Immature natural killer cell (primary cell): ENCODE results near the gene ZNF470. TPM values are rescaled to one million over a fixed set of nuclear protein-coding genes. Genes with fewer than 3 reads are reported as not detected.
A peak's percentile ranks its signal among the peaks of the same experiment; 100 is the strongest.

Source experiments
- DNase-seq, 3 donors: peaks; one replicate each; pipeline ENCODE4 v3.0.0; 2022; ENCODE audit warnings: mixed read lengths in 1 of 3
- H3K27ac Mint-ChIP-seq, 6 donors: one replicate each; pipeline ENCODE4 v1.8.0; 2020; ENCODE audit warnings: mixed read lengths in 6 of 6, mild to moderate bottlenecking in 5 of 6, inconsistent platforms in 4 of 6, moderate library complexity in 3 of 6
- H3K27me3 Mint-ChIP-seq, 3 donors: one replicate each; pipeline ENCODE4 v1.8.0; 2020 to 2021; ENCODE audit warnings: low read depth in 3 of 3, mild to moderate bottlenecking in 3 of 3, mixed read lengths in 3 of 3, moderate library complexity in 3 of 3, inconsistent platforms in 1 of 3
- H3K36me3 Mint-ChIP-seq, 3 donors: one replicate each; pipeline ENCODE4 v1.8.0; 2020; ENCODE audit warnings: mixed read lengths in 3 of 3, inconsistent platforms in 2 of 3, mild to moderate bottlenecking in 2 of 3
- H3K4me1 Mint-ChIP-seq, 2 donors: one replicate each; pipeline ENCODE4 v1.8.0; 2020; ENCODE audit warnings: inconsistent platforms in 2 of 2, mild to moderate bottlenecking in 2 of 2, mixed read lengths in 2 of 2, moderate library complexity in 1 of 2
- H3K4me3 Mint-ChIP-seq, 5 donors: one replicate each; pipeline ENCODE4 v1.8.0; 2020; ENCODE audit warnings: mild to moderate bottlenecking in 5 of 5, mixed read lengths in 5 of 5, inconsistent platforms in 3 of 5, moderate library complexity in 3 of 5
- H3K9me3 Mint-ChIP-seq, 6 donors: one replicate each; pipeline ENCODE4 v1.8.0; 2020; ENCODE audit warnings: mild to moderate bottlenecking in 6 of 6, mixed read lengths in 6 of 6, inconsistent platforms in 4 of 6, moderate library complexity in 3 of 6
- polyA plus RNA-seq, 3 donors: library from polyadenylated mRNA; unstranded; fragments of 300-500 nt; fragmentation: Illumina TruSeq; gene quantifications; one replicate each; pipeline ENCODE4 v1.2.3, GENCODE V29; 2021

The ZNF470 gene
- polyA plus RNA-seq, 3 donors from 2014 or later, result 1.7 to 2.9 TPM; not detected in 1

GRCh38 chr19:56617531-56617930 is 50.3 kb downstream of the ZNF470 start:
- peaks cover 71 to 80% (median 77%) of the 10 kb centered on the region in 3 donors for H3K36me3 Mint-ChIP-seq
- no peak for DNase-seq
- H3K4me1 Mint-ChIP-seq, result peaks cover 7 to 21% of the 10 kb centered on the region in 2 donors
- peaks cover 40 to 89% (median 79%) of the 10 kb centered on the region in 6 donors for H3K9me3 Mint-ChIP-seq
- peaks cover 0 to 5% (median 0%) of the 10 kb centered on the region in 3 donors for H3K27me3 Mint-ChIP-seq
- H3K4me3 Mint-ChIP-seq, result peak overlapping the region in 1 of 5 donors; percentile 36
- no peak overlapping the region for H3K27ac Mint-ChIP-seq

GRCh38 chr19:56619121-56619520 is 51.9 kb downstream of the ZNF470 start:
- no peak for DNase-seq
- peaks cover 48 to 87% (median 75%) of the 10 kb centered on the region in 6 donors for H3K9me3 Mint-ChIP-seq
- H3K36me3 Mint-ChIP-seq, result peaks cover 67 to 78% (median 72%) of the 10 kb centered on the region in 3 donors
- H3K4me3 Mint-ChIP-seq, result no peak overlapping the region
- H3K27me3 Mint-ChIP-seq, result peaks cover 0 to 3% (median 0%) of the 10 kb centered on the region in 3 donors
- peaks cover 7 to 16% of the 10 kb centered on the region in 2 donors for H3K4me1 Mint-ChIP-seq
- H3K27ac Mint-ChIP-seq, result no peak overlapping the region

- H3K36me3 Mint-ChIP-seq, result peaks cover 43 to 55% (median 45%) of the 10 kb centered on the region in 3 donors
- no peak for DNase-seq
- H3K27me3 Mint-ChIP-seq, result peaks cover 0 to 3% (median 0%) of the 10 kb centered on the region in 3 donors
- no peak overlapping the region for H3K4me3 Mint-ChIP-seq
- peaks cover 41 to 75% (median 60%) of the 10 kb centered on the region in 6 donors for H3K9me3 Mint-ChIP-seq
- no peak overlapping the region for H3K27ac Mint-ChIP-seq
- H3K4me1 Mint-ChIP-seq, result peaks cover 7% of the 10 kb centered on the region in 2 donors
These were observed 55.1 kb downstream of the ZNF470 start for GRCh38 chr19:56622374-56622773.

- Mint-ChIP-seq H3K9me3 (peaks cover 35 to 75% (median 60%) of the 10 kb centered on the region in 6 donors), H3K36me3 (peaks cover 36 to 49% (median 39%) of the 10 kb centered on the region in 3 donors), H3K27me3 (peaks cover 0 to 3% (median 0%) of the 10 kb centered on the region in 3 donors), H3K4me3 (no peak overlapping the region), H3K4me1 (peaks cover 1% of the 10 kb centered on the region in 2 donors), H3K27ac (no peak overlapping the region)
- no peak for DNase-seq
These were observed 55.7 kb downstream of the ZNF470 start for GRCh38 chr19:56623006-56623405.

GRCh38 chr19:56625708-56626107 is 58.4 kb downstream of the ZNF470 start:
- DNase-seq, result no peak
- Mint-ChIP-seq H3K9me3 (peaks cover 36 to 81% (median 65%) of the 10 kb centered on the region in 6 donors), H3K27ac (no peak overlapping the region), H3K4me1 (no peaks in the 10 kb centered on the region), H3K27me3 (no peaks in the 10 kb centered on the region), H3K36me3 (peaks cover 21 to 34% (median 32%) of the 10 kb centered on the region in 3 donors), H3K4me3 (no peak overlapping the region)

- Mint-ChIP-seq H3K4me1 (peaks cover 0 to 1% of the 10 kb centered on the region in 2 donors), H3K36me3 (peaks cover 0 to 14% (median 4%) of the 10 kb centered on the region in 3 donors), H3K27me3 (peaks cover 0 to 3% (median 2%) of the 10 kb centered on the region in 3 donors), H3K9me3 (peaks cover 24 to 83% (median 67%) of the 10 kb centered on the region in 6 donors), H3K27ac (no peak overlapping the region), H3K4me3 (no peak overlapping the region)
- no peak for DNase-seq
These were observed 65.8 kb downstream of the ZNF470 start for GRCh38 chr19:56633021-56633420.

GRCh38 chr19:56637976-56638555 is 70.8 kb downstream of the ZNF470 start:
- Mint-ChIP-seq H3K9me3 (peaks cover 20 to 72% (median 49%) of the 10 kb centered on the region in 6 donors), H3K36me3 (peaks cover 3 to 8% (median 8%) of the 10 kb centered on the region in 3 donors), H3K27me3 (peaks cover 0 to 4% (median 2%) of the 10 kb centered on the region in 3 donors), H3K27ac (no peak overlapping the region), H3K4me3 (no peak overlapping the region), H3K4me1 (peaks cover 0 to 1% of the 10 kb centered on the region in 2 donors)
- peak; percentile 5 to 28 (median 21) for DNase-seq

Other genes starting within 250 kb of the ZNF470 start
- 1 to 10 TPM; 5.2 to 8.7 (median 8.2) TPM for gene ZNF582, start 173.9 kb upstream of the ZNF470 start, polyA plus RNA-seq
- 10 to 100 TPM in 1 of 3 donors, 1 to 10 TPM in 2; 7.3 to 14.1 (median 7.8) TPM for gene ZNF583, start 163.1 kb upstream of the ZNF470 start, polyA plus RNA-seq
- gene ZNF667, start 90.1 kb upstream of the ZNF470 start, polyA plus RNA-seq, result 1 to 10 TPM in 1 of 3 donors, under 1 TPM in 2; 0.21 to 1.6 (median 0.32) TPM
- gene ZNF471, start 59.6 kb upstream of the ZNF470 start, polyA plus RNA-seq, result under 1 TPM in 2 of 3 donors, not detected in 1; 0.28 to 0.40 TPM
- 1 to 10 TPM; 2.4 to 5.3 (median 5.2) TPM for gene ZFP28, start 28.5 kb upstream of the ZNF470 start, polyA plus RNA-seq
- 10 to 100 TPM in 2 of 3 donors, 1 to 10 TPM in 1; 8.0 to 12.3 (median 12.3) TPM for gene ZNF71, start 27.8 kb downstream of the ZNF470 start, polyA plus RNA-seq
- not detected for gene SMIM17, start 75.7 kb downstream of the ZNF470 start, polyA plus RNA-seq
- gene ZNF835, start 104.3 kb downstream of the ZNF470 start, polyA plus RNA-seq, result 1 to 10 TPM in 1 of 3 donors, under 1 TPM in 1, not detected in 1; 0.13 to 4.0 TPM